ENCODE results near the gene TOM1L2.

TOM1L2 gene

DNA sequence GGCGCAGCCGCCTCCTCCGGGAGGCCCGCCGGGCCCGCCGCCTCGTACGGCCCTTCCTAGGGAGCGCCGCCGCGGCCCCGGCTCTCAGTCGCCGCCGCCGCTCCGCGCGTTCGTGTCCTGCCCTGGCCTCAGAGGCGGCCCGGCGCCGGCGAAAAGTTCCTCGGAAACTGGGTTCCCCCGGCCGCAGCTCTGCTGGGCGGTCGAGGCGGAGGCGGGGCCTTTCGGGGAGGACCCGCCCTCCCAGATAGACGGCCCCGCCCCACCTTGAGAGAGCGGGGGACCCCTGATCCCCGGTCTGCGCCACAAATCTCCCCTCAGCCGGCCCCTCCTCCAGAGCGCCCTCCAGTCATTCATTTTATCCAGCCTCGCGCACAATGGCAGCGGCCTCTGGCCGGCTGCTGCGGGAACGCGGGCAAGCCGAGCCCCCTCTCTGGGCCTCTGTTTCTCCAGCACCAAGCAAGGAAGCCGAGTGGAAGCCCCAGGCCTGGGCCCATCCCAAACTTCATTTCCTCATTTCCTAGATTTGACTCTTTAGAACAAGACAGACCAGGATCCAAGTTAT lies 135.3 kb downstream of the TOM1L2 start, which contains the start of gene SREBF1:
Gene SREBF1 (minus strand): TSS at position 169 of the 562 bp plus-strand sequence. CDS start 169 bp downstream, outside the sequence.
- Histone ChIP-seq H3K79me2 (ENCODE audit: insufficient read depth, low read depth) (peaks cover 35% of the 10 kb centered on the region), H3K4me3 (IDR thresholded peaks at IDR 0.05; ENCODE audit: insufficient read depth, low read depth, low read length) (no peak within 1 kb of the TSS), H3K9ac (peak within 1 kb of the TSS; percentile 93), H3K27me3 (ENCODE audit: insufficient read depth, low read depth) (no peaks in the 10 kb centered on the region), H3K36me3 (ENCODE audit: insufficient read depth) (no peaks in the 10 kb centered on the region), H3K4me1 (ENCODE audit: low read depth, poor library complexity, severe bottlenecking) (peaks cover 63% of the 10 kb centered on the region), H2AFZ (ENCODE audit: low read depth) (no peak within 1 kb of the TSS; the same call in 1 of the 2 replicates), H3K4me2 (peak within 1 kb of the TSS; percentile 95), H3K27ac (peak within 1 kb of the TSS; percentile 88), H4K20me1 (ENCODE audit: insufficient read depth) (no peaks in the 10 kb centered on the region)
- TF ChIP-seq, protein P1, sequence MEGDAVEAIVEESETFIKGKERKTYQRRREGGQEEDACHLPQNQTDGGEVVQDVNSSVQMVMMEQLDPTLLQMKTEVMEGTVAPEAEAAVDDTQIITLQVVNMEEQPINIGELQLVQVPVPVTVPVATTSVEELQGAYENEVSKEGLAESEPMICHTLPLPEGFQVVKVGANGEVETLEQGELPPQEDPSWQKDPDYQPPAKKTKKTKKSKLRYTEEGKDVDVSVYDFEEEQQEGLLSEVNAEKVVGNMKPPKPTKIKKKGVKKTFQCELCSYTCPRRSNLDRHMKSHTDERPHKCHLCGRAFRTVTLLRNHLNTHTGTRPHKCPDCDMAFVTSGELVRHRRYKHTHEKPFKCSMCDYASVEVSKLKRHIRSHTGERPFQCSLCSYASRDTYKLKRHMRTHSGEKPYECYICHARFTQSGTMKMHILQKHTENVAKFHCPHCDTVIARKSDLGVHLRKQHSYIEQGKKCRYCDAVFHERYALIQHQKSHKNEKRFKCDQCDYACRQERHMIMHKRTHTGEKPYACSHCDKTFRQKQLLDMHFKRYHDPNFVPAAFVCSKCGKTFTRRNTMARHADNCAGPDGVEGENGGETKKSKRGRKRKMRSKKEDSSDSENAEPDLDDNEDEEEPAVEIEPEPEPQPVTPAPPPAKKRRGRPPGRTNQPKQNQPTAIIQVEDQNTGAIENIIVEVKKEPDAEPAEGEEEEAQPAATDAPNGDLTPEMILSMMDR (conservative IDR thresholded peaks at IDR 0.05; ENCODE audit: low read depth, low read length) = no peak

DNA sequence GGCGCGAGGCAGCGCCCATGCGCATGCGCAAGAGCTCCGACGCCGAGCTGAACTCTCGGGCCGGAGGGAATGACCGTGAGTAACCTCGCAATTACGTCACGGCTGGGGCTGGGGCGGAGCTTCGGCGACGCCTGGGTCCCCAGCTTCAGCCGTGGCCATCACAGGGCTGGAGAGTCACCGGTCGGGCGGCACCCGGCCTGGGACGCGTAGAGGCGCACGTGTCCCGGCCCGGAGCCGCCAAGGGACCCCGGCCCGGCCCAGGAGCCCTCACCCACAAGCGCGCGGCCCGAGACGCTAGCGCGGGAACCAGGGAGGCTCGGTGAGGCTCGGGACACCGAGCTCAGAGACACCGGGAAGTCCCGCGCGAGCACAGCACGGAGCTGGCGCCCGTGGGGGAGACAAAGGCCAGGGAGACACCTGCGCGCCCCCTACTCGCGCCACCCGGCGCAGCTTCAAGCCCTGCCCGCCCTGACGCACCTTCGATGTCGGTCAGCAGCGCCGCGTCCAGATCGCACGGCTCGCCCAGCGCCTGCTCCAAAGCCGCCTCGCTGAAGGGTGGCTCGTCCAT lies 135.9 kb downstream of the TOM1L2 start:
- H3K79me2 ChIP-seq (ENCODE audit: insufficient read depth, low read depth) = peaks cover 39% of the 10 kb centered on the region
- no peaks in the 10 kb centered on the region for H3K36me3 ChIP-seq (ENCODE audit: insufficient read depth)

DNA sequence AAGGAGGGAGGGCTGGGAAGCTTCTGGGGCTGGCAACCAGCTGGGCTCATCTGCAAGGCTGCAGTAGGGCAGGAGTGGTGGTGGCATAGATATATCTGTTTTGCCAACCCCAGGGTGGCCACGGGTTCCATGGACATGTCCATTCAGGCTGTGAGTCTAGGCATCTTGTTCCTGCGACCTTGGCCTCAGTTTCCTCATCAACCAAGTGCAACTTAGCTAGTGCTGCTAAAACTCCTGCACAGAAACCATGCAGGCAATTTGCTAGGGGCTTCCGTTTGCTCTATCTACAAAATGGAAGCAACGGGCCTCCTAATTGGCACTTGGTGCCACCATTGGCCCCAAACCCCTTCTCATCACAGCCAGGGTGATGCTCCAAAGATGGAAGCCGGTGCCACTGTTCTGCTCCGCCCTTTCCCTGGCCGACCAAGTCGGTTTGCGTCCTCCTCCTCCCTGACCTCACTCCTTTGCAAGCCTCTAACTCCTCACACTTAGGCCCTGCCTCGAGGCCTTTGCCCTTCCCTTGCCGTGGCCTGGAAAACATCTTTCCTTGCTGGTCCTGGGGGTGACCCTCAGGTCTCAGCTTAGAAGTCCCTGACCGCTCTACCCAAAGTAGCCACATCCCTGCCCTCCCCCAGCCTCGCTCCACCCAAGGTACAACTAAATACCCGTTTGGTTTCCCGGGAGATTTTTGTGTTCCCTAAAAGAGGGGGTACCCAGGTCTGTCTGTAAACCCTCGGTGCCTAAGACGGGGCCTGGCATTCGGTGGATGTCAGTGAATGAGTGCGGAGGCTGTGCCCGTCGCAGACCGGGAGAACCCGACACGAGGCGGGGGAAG lies 136.6 kb downstream of the TOM1L2 start:
- no peaks in the 10 kb centered on the region for H3K36me3 ChIP-seq (ENCODE audit: insufficient read depth)
- peak overlapping the region; percentile 93 for H3K9ac ChIP-seq
- no peaks in the 10 kb centered on the region for H3K27me3 ChIP-seq (ENCODE audit: insufficient read depth, low read depth)
- TF ChIP-seq, protein P1 (conservative IDR thresholded peaks at IDR 0.05; ENCODE audit: low read depth, low read length) = no peak
- no peaks in the 10 kb centered on the region for H4K20me1 ChIP-seq (ENCODE audit: insufficient read depth)
- H3K4me2 ChIP-seq = peak overlapping the region; percentile 95
- peaks cover 60% of the 10 kb centered on the region for H3K4me1 ChIP-seq (ENCODE audit: low read depth, poor library complexity, severe bottlenecking)
- H3K79me2 ChIP-seq (ENCODE audit: insufficient read depth, low read depth) = peaks cover 45% of the 10 kb centered on the region
- H3K27ac ChIP-seq = peak overlapping the region; percentile 88
- no peak overlapping the region for H3K4me3 ChIP-seq (IDR thresholded peaks at IDR 0.05; ENCODE audit: insufficient read depth, low read depth, low read length)
- no peak overlapping the region; the same call in 1 of the 2 replicates for H2AFZ ChIP-seq (ENCODE audit: low read depth)

More for the DNA sequence above, 135.9 kb downstream of the TOM1L2 start:
- Histone ChIP-seq H3K4me3 (IDR thresholded peaks at IDR 0.05; ENCODE audit: insufficient read depth, low read depth, low read length) (no peak overlapping the region), H4K20me1 (ENCODE audit: insufficient read depth) (no peaks in the 10 kb centered on the region), H3K4me1 (ENCODE audit: low read depth, poor library complexity, severe bottlenecking) (peaks cover 61% of the 10 kb centered on the region), H3K27me3 (ENCODE audit: insufficient read depth, low read depth) (no peaks in the 10 kb centered on the region), H2AFZ (ENCODE audit: low read depth) (no peak overlapping the region), H3K4me2 (peak overlapping the region; percentile 95), H3K27ac (peak overlapping the region; percentile 88), H3K9ac (peak overlapping the region; percentile 93)
- TF ChIP-seq, protein P1 (conservative IDR thresholded peaks at IDR 0.05; ENCODE audit: low read depth, low read length) = no peak

DNA sequence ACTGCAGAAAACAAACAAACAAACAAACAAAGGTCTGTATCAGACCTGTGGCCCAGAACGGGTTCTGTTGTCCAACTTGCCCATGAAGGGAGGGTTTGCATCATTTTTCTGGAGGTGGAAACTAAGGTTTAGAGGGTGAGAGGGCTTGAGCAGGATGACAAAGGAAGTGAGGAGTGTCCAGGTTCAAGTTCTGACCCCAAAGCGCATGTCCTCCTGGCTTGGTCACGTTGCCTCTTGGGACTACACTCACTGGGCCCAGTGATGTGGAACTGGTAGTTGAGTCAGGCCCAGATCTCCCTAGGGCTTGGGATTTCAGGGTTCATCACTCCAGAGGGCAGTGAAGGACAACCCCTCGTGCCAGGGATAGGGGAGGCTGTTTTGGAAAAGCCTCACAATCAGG lies 137.2 kb downstream of the TOM1L2 start:
- Histone ChIP-seq H3K27me3 (ENCODE audit: insufficient read depth, low read depth) (no peaks in the 10 kb centered on the region), H3K9ac (no peak overlapping the region), H4K20me1 (ENCODE audit: insufficient read depth) (no peaks in the 10 kb centered on the region), H3K79me2 (ENCODE audit: insufficient read depth, low read depth) (peaks cover 50% of the 10 kb centered on the region), H3K4me3 (IDR thresholded peaks at IDR 0.05; ENCODE audit: insufficient read depth, low read depth, low read length) (no peak overlapping the region), H3K4me2 (peak overlapping the region; percentile 95; the same call in 1 of the 2 replicates), H2AFZ (ENCODE audit: low read depth) (no peak overlapping the region), H3K4me1 (ENCODE audit: low read depth, poor library complexity, severe bottlenecking) (peaks cover 63% of the 10 kb centered on the region), H3K27ac (no peak overlapping the region), H3K36me3 (ENCODE audit: insufficient read depth) (no peaks in the 10 kb centered on the region)
- TF ChIP-seq, protein P1 (conservative IDR thresholded peaks at IDR 0.05; ENCODE audit: low read depth, low read length) = no peak
